ENCODE measurements around the gene METTL24.
"Not testable (repeated sequence)": the region's sequence is repeated elsewhere in the genome, so short reads cannot be mapped to it uniquely, and the experiment has no call there.

Gene METTL24

DNA sequence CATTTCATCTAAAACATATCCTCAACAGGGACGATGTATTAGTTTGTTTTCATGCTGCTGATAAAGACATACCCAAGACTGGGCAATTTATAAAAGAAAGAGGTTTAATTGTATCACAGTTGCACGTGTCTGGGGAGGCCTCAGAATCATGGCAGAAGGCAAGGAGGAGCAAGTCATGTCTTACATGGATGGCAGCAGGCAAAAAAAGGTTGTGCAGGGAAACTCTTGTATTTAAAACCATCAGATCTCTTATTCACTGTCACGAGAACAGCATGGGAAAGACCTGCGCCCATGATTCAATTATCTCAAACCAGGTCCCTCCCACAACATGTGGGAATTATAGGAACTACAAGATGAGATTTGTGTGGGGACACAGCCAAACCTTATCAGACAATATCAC lies 48.7 kb downstream of the METTL24 start:
- DNase-seq: not testable (repeated sequence)

DNA sequence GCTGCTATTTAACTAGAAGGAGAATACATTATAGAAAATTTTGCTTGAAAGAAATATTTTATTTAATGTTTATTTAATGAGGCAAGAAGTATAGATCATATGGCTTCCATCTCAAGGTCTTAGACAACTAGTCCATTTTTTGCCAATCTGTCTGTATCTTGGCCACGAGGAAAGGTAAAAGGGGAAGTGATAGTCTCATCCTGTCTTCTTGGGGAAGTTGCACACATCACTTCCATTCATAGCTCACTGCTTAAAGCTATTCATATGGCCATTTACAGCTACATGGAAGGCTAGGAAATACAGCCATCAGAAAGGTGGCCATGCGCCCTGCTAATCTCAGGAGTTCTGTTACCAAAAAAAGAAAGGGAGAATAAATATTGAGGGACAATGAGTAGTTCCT lies 50.8 kb downstream of the METTL24 start:
- no peak for DNase-seq

DNA sequence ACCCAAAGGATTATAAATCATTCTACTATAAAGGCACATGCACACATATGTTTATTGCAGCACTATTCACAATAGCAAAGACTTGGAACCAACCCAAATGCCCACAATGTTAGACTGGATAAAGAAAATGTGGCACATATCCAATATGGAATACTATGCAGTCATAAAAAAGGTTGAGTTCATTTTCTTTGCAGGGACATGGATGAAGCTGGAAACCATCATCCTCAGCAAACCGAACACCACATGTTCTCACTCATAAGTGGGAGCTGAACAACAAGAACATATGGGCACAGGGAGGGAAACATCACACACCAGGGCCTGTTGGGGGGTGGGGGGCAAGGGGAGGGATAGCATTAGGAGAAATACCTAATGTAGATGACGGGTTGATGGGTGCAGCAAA lies 52.3 kb downstream of the METTL24 start:
- not testable (repeated sequence) for DNase-seq

DNA sequence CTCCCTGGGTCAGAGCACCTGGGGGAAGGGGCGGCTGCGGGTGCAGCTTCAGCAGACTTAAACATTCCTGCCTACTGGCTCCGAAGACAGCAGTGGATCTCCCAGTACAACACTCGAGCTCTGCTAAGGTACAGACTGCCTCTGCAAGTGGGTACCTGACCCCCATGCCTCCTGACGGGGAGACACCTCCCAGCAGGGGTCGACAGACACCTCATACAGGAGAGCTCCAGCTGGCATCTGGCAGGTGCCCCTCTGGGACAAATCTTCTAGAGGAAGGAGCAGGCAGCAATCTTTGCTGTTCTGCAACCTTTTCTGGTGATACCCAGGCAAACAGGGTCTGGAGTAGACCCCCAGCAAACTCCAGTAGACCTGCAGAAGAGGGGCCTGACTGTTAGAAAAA lies 54.5 kb downstream of the METTL24 start:
- DNase-seq: not testable (repeated sequence)

DNA sequence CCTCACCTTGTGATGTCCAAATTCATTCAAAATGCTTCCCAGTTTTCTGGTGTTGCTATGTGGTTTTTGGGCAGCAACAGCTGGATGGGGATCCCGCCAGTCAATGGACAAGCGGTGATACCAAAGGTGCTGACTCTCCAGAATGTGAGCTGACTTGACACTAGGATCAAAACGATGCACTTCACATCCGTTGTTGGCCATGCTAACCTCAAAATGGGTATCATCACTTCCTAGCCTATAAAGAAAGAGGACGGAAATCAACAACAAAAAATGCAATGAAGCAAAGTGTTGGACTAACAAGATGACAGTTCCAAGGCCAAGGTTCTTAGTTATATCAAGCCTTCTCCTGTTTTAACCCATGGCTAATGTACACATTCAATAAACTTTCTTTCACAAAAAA lies 59.2 kb downstream of the METTL24 start:
- no peak for DNase-seq

DNA sequence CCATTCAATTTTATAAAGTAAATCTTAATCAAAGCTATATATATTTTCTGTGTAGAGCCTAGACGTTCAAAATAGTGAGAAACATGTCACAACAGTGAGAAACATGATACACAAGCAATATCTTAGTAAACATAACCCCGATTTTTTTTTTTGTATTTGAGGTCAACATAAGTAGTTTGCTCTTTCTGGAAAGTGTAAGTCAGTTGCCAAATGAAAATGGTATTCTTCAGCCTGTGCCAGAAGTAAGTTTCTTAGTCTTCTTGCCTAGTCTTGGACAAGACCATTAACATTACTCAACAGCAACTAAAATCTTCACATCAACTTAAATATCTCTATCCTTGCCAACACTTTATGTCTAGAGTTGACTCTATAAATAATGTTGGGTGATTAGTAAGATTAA lies 59.7 kb downstream of the METTL24 start:
- no peak for DNase-seq

DNA sequence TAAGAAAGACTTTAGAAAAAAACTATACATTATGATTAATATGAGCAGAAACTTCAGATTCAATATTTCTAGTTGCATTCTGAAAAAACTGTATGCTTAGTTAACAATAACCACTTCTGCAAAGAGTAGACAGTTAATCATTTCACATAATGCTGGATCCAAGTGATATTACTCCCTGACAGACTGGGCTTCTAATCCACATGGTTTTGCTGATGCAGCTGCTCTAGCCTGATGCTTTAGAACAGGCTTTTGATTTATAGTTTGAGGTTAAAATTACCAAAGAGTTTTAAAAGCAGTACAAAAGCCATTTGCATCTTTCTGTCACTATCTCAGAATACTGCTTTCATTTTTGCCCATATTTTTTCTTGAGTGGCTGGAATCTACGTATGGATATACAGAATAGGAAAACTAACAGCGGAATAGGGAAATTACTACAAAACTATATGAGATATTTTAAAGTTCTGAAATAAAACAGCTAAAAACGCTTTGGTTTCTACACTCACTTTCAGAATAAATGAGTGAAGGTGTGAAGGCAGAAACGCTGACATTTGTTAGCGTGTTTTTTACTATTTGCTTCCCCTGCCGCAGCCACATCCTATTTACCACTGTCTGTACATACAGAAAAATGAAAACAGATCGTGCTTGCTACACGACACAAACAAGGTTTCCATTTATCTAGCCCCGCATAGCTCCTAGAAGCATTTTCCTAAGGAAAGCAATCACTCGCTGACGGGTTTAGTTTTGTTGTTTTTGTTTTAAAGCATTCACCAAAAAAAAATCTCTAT lies 61.7 kb downstream of the METTL24 start:
- no peak for DNase-seq

DNA sequence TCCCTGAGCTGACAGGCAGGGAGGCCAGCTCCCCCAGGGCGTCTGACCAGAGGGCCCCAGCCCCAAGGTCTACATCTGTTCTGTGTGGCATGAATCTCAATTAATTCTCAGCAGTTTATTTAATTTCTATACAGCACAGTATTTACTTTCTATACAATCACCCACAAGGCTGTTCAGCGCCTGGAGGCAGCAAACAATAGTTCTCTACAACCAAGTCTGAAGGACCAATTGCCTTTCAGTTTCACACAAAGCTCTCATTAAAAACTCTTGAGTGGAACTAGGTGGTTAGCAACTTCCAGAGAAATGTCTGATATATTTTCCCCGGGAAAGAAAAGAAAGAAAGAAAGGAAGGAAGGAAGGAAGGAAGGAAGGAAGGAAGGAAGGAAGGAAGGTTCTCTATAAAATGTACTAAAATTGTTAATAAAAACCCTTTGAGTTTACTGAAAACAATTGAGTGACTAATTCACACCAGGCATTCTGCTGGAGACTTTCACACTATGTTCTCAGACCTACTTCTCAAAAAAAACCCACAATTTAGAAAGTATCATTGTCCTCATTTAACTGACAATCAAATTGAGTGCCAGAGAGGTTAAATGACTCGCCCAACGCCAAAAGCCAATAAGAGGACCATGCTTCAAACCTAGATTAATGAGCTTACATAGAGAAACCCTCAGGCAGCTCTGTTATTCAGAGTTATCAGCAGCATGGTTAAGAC lies 62.5 kb downstream of the METTL24 start:
- DNase-seq: no peak

DNA sequence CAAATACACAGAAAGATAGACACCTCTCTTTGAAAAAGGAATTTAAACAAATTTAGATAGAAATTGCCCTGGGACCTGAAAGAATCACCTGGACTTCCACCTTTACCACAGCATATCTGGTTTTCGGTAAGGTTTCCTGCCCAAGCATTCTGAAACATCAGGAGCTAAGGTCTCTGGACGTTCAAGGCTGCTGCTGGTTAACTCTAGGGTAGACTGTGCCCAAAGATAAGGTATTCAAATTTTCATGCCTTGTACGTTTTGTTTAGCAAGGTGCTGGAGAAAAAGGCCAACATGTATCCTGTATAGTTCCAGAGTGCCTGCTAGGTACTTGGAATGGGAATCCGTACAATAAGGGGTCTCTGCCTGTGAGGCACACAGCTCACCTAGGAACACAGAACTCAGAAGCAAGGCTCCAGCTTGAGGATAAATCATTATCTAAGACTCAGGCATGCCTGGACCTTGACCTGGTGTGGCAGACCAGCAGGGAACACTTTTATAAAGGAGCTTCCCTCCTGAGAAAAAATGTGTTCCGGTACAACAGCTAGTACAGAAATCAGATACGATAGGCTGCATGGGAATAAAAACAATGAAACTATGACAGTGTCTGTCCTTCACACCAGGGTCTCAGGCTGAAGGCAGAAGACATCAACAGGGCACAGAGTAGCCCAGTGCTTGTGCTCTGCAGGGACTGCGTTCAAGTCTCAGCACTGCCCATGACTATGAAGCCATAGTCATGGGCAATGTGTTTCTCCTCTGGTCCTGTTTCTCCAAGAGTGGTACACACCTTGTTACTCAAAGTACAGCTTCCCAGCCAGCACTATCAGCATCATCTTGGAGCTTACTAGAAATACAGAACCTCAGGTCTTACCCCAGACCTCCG lies 70.4 kb downstream of the METTL24 start:
- no peak for DNase-seq

DNA sequence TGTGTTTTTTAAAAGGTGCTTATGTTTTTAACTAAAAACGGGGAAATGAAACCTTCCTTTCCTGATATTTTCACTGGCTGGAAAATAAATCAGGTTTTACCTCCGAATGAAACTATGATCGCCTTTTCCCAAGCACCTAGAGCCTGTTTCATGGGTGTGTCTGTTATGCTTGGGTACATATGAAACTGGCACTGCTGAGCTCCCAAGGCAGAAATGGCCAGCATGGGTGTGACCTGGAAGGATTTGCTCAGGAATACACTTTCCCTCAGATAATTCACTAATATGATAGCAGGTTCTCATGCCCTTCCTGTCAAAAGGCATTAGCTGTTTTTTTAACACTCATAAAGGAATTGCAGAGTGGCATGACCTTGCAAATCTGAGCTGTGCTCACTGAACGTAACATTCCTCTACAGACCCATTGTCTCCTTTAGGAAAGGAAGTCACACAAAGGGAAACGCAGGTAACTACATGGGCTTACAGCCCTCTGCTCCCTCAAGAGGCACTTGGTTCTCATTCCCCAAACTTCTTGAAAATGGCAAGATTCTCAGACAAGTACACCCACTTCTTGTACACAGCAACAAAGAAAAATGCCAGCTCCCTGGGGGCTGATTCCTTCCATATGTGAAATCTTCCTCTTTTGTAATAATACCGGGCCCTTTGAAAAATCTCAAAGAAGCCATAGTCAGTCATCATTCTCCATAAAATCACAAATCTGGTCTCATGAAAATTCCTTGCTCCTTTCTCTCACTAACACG lies 72.7 kb downstream of the METTL24 start:
- no peak for DNase-seq

DNA sequence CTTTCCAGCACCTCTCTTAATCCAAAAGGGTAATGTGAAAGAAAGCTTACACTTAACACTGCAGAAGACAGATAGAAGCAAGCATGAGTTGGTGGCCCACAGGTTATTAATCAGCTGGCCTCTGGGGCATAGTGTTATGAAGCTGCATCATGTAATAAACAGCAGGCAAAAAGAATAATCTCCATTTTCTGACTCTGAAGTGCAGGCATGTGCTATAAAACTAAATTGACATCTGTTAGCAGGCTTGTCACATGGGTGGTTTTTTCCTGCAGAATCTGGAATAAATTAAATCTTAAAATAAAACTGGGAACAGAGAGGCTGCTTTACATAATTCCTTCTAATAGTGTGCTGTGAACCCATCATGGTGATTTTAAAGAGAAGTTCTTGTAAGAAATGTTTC lies 73.3 kb downstream of the METTL24 start:
- no peak for DNase-seq

DNA sequence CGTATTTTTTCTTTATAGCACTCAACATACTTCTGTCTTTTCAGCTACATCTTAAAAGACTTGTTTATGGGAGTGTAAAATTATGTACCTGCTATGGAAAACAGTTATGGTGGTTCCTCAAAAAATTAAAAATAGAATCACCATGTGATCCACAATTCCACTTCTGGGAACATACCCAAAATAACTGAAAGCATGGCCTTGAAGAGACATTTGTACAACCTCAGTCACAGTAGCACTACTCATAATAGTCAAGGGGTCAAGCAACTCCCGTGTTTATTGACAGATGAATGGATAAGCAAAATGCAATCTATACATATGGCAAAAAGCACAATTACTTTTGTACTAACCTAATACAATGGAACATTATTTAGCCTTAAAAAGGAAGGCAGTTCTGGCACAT lies 74.5 kb downstream of the METTL24 start:
- DNase-seq: no peak

DNA sequence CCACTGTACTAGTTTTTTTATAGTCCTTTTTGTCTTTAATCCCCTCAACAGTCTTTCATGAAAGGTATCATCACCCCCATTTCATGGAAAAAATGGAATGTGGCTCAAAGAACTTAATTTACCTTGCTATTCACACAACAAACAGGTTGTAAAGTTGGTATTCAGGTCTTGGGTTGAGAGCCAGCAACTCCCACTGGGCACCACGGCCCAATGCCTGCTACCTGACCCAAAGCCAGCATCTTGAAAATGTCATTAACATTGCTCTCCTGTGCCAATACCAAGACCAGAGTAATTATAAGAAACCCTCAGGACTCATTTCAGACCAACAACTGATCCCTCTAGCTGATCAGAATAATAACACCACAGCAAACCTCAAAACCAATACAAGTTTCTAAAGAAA lies 75.7 kb downstream of the METTL24 start:
- no peak for DNase-seq

DNA sequence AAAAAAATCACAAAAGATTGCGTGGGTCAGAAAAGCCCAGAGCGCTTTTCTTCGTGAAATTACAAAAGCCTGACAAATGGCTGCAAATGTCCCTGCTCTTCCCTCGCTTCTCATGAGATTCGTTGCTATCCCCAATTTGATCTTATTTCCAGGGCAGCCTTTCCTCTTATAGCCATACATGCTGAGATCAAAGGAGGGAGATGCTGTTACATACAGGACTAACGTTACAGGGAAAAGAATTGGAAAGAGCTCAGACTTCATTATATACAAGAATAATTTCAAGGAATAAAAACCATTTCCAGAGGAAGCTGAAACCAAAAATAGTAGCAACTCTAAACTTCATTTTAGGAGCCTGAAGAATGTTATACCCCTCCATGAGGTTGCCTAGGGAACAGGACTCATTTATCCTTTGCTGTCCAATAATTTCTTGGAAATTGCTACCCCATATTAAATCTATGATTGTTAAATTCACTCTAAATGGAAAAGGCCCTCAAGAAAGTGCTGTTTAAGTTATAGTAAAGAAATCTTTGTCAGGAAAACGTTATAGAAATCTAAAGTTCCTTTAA lies 81.0 kb downstream of the METTL24 start:
- DNase-seq: no peak

DNA sequence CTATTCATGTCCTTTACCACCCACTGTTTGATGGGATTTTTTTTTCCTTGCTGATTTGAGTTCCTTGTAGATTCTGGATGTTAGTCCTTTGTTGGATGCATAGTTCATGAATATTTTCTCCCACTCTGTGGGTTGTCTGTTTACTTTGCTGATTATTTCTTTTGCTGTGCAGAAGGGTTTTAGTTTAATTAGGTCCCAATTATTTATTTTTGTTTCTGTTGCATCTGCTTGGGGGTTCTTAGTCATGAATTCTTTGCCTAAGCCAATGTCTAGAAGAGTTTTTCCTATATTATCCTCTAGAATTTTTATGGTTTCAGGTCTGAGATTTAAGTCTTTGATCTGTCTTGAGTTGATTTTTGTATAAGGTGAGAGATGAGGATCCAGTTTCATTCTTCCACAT lies 85.4 kb downstream of the METTL24 start:
- not testable (repeated sequence) for DNase-seq

DNA sequence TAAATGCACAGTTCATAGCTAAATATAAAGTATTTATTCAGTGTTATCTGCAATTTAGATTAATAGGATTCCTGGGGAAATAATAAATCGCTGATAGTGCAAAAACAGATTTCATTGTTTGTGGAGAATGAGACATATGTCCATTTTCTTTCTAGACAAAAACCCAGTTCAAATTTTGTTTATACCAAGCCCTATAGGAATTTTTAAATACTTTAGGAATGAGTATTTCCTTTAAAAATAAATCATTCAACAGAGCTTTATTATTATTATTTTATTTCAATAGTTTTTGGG lies 86.5 kb downstream of the METTL24 start:
- DNase-seq: no peak

DNA sequence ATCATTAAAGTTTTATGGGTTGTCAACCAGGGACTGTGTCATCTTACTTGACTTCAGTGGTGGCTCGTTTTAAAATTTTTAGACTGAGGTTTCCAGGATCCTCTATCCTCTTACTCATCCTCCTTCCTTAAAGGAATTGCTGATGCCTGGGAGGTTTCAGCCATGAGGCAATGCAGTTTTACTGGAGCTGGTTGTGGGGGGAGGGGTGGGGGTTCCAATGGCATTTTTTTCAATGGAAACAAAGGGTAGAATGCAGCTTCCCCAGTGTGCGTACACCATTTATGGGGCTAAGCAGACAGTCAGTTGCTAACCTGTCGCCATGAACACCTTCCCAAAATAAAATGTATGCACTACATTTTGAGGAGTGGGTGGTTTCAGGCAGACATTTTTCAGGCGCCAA lies 88.0 kb downstream of the METTL24 start:
- no peak for DNase-seq

DNA sequence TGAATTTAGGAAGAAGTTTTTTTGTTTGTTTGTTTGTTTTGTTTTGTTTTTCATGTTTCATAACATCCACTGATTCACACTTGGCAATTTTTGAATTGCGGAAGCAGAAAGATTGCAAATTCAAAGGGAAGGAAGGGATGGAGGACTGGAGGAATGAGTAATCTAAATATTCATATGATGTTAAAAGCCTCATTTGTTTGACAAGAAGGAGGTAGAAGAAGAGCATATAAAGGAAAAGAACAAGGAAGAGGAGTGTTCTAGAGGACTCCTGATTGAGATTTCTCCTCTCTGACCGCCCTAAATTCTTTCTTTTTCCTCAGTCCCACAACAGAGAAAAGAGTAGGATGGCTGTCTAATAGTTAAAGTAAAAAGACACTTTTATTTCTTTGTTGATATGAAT lies 88.5 kb downstream of the METTL24 start:
- no peak for DNase-seq

DNA sequence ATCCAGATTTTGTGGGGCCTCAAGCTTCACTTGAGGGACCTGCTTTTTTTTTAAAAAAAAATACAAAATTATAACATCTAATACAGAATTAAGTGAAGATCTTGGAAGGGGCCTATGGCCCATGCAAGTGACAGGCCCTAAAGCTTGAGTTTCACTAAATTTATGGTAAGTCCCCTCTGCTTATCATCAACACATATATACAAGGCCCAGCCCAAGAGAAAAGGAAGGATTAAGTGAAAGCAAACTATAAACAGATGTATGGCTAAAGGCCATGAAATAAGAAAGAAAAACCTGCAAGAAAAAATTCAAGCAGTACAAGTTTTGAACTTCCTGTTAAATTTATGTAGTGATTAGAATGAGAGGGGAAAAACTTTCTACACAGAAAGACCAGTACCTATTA lies 91.2 kb downstream of the METTL24 start:
- DNase-seq: no peak

DNA sequence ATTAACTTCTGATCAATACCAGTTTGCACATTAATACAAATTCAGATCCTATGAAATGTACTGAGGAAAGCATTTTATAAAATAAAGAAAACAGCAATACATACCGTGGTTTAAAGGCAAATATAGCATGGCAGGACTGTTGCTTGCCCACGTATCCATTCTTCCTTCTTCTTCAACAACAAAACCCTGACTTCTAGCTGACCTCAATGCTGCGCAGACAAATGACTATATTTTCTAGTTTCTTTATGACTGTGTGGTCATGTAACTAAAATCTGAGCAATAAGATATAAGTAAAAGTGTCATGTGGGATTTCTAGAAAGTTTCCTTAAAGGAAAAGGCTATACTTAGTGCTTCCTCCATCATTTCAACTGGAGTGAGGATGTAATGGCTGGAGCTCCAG lies 92.9 kb downstream of the METTL24 start:
- no peak for DNase-seq

DNA sequence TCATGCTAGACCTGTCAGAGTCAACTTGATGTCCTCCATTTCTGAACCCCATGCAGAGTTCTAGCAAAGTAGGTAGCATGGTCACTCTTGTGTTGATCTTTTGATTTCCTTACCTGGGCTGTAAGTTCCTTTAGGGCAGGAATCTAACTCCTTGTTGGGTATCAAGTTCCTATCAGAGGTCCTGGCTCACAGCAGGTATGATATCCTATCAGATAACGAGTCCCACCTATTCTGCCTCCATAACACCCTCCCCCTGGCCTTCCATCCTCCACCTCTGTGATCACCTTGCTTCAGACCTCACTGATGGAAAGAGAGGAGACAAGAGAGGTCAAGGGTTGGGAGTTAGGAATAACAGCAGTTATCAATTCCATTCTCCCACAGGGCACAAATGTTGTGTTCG lies 101.8 kb downstream of the METTL24 start:
- no peak for DNase-seq

DNA sequence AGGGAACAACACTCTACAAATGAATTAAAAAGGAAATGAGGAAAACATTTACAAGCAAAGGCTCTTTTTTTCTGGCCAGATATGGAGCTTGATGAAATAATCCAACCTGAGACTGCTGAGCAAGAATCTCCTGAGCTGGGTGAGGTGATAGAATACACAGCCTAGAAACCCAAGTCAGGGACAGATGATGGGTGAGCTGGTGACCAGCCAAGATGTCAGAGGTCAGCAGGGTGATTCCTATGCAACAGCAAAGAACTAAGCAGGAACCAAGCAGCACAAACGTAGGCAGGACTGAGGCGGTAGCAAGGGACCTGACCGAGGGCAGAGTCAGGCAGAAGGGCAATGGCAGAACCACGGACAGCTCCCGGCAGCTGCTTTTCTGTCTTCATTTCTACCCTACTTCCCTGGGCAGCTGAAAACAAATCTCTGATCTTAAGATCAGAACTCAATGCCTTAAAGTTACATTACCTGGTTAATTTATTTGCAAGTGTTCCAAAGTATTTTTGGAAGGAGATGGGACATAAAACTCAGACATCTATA lies 102.9 kb downstream of the METTL24 start:
- DNase-seq: no peak

DNA sequence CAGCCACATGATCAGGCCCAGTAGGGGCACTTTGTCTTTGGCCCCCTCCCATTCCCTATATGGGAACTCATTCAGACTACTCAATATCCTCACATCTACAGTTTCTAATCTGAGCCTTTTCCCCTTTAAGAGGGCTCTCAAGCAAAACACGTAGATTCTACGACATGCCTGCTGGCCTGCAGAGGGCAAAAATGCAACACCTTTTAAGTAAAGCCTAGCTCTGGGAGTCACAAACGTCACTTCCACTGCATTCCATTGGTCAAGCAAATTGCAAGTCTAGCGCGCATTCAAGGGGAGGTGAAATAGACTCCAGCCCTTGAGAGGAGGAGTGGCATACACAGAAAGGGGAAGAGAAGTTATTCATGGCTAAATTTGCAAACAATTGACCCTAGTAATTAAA lies 107.3 kb downstream of the METTL24 start:
- no peak for DNase-seq
